ENCODE results near the gene SLC16A6.
"Not testable (repeated sequence)": the region's sequence is repeated elsewhere in the genome, so short reads cannot be mapped to it uniquely, and the experiment has no call there.

The SLC16A6 gene

DNA sequence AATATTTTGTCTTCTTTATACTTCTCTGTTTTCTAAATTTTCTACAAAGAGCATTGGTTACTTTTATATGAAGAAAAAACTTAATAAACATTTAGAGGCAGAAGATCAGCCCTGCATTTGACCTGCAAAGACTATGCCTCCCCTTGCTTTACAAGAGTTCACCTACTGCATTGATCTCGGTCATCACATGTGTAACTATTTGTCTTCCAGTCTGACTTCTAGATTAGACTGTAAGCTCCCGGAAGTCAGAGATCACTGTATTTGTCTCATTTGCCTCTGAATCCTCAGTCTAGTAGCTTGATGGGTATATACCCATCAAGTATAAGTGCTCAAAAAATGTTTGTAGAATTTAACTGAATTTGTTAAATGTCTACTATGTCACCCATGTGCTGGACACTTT, 70.7 kb downstream of the SLC16A6 start:
- DNase-seq (ENCODE audit: low spot score) = not testable (repeated sequence)

DNA sequence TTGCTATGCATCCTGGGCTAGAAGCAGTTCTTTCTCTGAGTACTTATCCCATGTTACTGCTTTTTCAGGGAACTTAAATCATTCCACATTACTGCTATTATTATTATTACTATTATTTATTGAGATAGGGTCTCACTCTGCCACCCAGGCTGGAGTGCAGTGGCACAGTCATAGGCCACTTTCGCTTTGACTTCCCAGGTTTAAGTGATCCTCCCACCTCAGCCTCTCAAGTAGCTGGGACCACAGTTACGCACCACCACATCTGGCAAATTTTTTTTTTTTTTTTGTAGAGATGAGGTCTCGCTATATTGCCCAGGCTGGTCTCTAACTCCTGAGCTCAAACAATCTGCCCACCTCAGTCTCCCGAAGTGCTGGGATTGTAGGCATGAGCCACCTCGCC, 71.5 kb downstream of the SLC16A6 start:
- DNase-seq (ENCODE audit: low spot score) = not testable (repeated sequence)
